NCI-H2171 treated with DMSO at 0.1 percent for 48 hours (cell line): ENCODE data around the gene CDC20B.

Source experiments
- DNase-seq: peaks from one replicate; lab custom pipeline; 2025; lab: John Stamatoyannopoulos, UW

The CDC20B gene

GRCh38 chr5:55172937-55173686, at the start of gene CDC20B:
CDC20B (minus strand) TSS chr5:55173177; CDS start chr5:55173000, 177 bp downstream.
- DNase-seq: peak; percentile 92

GRCh38 chr5:55222092-55222984, 49.4 kb upstream of the CDC20B start:
- no peak for DNase-seq

- no peak for DNase-seq
Measured at GRCh38 chr5:55220433-55221185, 47.6 kb upstream of the CDC20B start.

GRCh38 chr5:55219770-55220169, 46.8 kb upstream of the CDC20B start:
- no peak for DNase-seq

- peak; percentile 93 for DNase-seq
Measured at GRCh38 chr5:55218967-55219366, 46.0 kb upstream of the CDC20B start.

GRCh38 chr5:55211184-55211874, 38.4 kb upstream of the CDC20B start:
- DNase-seq: no peak

GRCh38 chr5:55205001-55205400, 32.0 kb upstream of the CDC20B start:
- no peak for DNase-seq

GRCh38 chr5:55191165-55191564, 18.2 kb upstream of the CDC20B start:
- DNase-seq: no peak

GRCh38 chr5:55188656-55189540, 15.9 kb upstream of the CDC20B start:
- no peak for DNase-seq

- peak; percentile 82 for DNase-seq
Measured at GRCh38 chr5:55187370-55187769, 14.4 kb upstream of the CDC20B start.

- no peak for DNase-seq
Measured at GRCh38 chr5:55180016-55180415, 7.0 kb upstream of the CDC20B start.

- DNase-seq: no peak
Measured at GRCh38 chr5:55177078-55177477, 4.1 kb upstream of the CDC20B start.

GRCh38 chr5:55176176-55176818, 3.3 kb upstream of the CDC20B start:
- peak; percentile 76 for DNase-seq

- DNase-seq: no peak
Measured at GRCh38 chr5:55175781-55176175, 2.8 kb upstream of the CDC20B start.

- peak; percentile 92 for DNase-seq
Measured at GRCh38 chr5:55173687-55174230, 782 bp upstream of the CDC20B start.

GRCh38 chr5:55172051-55172899, 702 bp downstream of the CDC20B start:
- peak; percentile 93 for DNase-seq

GRCh38 chr5:55171471-55171870, 1.5 kb downstream of the CDC20B start:
- DNase-seq: no peak

- no peak for DNase-seq
Measured at GRCh38 chr5:55162666-55163065, 10.3 kb downstream of the CDC20B start.
